ENCODE measurements around the gene RUNX2.

RUNX2 gene

DNA sequence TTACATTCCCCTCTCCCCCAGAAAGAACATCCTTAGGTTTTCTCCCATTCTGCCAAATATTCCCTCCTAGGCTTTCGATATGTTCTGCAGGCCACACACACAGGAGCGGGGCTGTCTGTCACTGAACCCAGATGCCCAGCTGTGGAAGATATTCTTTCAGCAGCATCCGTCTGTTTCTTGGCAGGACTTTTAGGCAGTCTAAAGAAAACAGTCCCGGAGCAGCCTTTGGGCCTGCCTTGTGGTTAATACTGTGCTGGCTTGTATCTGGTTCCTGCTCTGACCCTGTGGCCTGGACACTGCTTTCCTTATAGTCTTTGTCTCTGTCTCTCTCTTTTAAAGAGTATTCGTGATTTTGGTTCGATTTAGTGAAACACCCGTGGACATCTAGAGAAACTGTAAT lies 144.3 kb downstream of the RUNX2 start:
- Mint-ChIP-seq H3K9me3 (no peaks in the 10 kb centered on the region), H3K4me1 (ENCODE audit: low read depth) (peaks cover 57% of the 10 kb centered on the region), H3K36me3 (ENCODE audit: low read depth) (peaks cover 57% of the 10 kb centered on the region), H3K27me3 (ENCODE audit: low read depth) (no peaks in the 10 kb centered on the region), H3K4me3 (no peak overlapping the region), H3K27ac (peak overlapping the region; percentile 27)
- DNase-seq (ENCODE audit: low spot score), result no peak

DNA sequence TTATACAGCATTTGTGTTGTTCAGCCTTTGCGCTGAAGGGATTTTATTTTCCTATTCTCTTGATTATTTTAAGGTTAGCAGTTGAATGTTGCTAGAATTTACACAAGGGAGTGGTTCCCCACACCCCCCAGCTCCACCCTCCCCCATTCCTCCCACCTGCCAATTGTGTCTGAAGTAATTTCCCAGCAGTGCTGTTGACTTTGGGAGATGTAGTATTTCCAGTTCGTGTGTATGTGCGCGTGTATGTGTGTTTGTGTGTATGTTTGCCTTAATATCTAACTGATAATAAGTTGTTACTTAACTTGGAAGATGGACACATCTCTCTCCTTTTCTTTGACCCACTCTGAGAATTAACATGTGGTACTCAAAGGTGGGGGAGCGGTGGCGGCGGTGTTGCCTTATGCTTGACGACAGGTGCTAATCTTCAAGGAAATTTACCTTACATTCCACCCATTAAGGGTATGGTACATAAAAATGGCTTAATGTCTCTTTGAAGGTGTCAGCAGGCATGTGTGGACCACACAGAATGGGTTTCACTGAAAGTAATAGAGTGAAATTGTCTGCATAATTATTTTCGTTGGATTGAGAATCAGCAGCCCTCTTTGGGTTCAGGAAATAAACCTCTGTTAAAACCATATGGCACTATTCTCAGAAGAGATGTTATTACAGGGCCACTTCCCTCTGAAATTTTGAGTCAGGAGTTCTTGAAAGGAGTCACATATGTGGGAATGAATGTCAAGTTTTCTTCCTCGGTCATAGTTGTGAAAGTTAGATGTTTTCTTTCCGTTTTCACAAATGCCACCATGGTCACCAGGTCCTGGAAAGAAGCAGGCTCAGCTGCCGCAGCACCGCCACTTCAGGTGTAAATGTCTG lies 145.2 kb downstream of the RUNX2 start:
- H3K36me3 Mint-ChIP-seq (ENCODE audit: low read depth), result peaks cover 51% of the 10 kb centered on the region
- no peak for DNase-seq (ENCODE audit: low spot score)

DNA sequence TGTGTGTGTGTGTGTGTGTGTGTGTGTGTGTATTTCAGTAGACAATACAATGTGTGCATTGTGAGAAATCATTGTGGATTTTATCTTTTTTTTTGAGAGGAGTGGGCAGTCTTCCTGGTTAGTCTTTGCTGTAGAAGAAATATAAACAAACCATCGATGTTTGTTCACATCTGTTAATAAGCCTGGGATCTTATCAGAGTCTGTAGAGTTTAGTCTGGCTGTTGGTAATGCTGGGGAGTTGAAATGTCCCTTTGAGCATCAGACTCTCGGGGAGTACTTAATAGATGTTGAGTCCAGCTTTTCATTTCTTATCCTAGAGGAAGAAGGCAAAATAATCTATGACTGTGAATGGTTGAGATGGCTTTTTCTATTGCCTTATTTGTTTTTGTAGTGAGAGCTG lies 146.2 kb downstream of the RUNX2 start:
- Mint-ChIP-seq H3K4me1 (ENCODE audit: low read depth) (peaks cover 44% of the 10 kb centered on the region), H3K27me3 (ENCODE audit: low read depth) (no peaks in the 10 kb centered on the region), H3K9me3 (no peaks in the 10 kb centered on the region), H3K27ac (peak overlapping the region; percentile 28), H3K36me3 (ENCODE audit: low read depth) (peaks cover 47% of the 10 kb centered on the region), H3K4me3 (no peak overlapping the region)
- DNase-seq (ENCODE audit: low spot score), result no peak

More for the DNA sequence above, 145.2 kb downstream of the RUNX2 start:
- H3K4me1 Mint-ChIP-seq (ENCODE audit: low read depth), result peaks cover 50% of the 10 kb centered on the region
- no peak overlapping the region for H3K4me3 Mint-ChIP-seq
- no peaks in the 10 kb centered on the region for H3K27me3 Mint-ChIP-seq (ENCODE audit: low read depth)
- no peaks in the 10 kb centered on the region for H3K9me3 Mint-ChIP-seq
- no peak overlapping the region for H3K27ac Mint-ChIP-seq

DNA sequence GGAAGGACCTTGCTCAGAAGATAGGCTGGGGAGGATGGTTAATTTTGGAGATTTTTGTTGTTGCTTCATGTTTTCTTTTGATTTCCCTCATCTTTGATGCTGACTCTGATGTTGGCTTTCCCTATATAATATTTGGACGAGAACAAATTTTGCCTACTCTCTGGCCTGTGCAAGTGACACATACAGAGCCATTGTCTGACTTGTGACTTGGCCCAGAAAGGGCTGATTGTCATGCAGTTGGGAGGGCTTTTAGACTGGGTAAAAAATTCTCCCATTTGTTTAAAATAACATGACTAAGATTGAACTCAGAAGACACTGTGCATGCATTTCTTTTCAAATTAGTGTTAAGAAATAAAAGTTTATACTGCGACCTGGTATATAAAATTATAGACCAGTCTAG lies 148.2 kb downstream of the RUNX2 start:
- Mint-ChIP-seq H3K4me1 (ENCODE audit: low read depth) (peaks cover 51% of the 10 kb centered on the region), H3K27ac (no peak overlapping the region), H3K27me3 (ENCODE audit: low read depth) (no peaks in the 10 kb centered on the region), H3K9me3 (no peaks in the 10 kb centered on the region), H3K36me3 (ENCODE audit: low read depth) (peaks cover 38% of the 10 kb centered on the region), H3K4me3 (no peak overlapping the region)
- no peak for DNase-seq (ENCODE audit: low spot score)

DNA sequence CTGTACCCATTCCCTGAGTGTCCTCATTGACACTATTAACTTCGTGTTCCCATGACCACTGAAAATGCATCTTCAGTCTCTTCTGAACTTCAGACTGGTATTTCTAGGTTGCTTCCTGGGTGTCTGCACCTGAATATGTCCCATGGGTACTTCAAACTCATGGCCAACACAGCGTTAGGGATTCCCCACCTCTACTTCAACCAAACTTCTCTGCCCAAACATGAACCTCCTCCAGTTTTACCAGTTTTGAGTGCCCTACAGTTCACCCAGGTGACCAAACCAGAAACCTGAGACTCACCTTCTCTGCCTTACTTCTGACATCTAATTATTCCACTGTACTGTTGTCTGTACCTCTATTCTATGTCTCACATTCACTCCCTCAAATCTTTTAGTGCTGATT lies 149.1 kb downstream of the RUNX2 start:
- H3K9me3 Mint-ChIP-seq, result no peaks in the 10 kb centered on the region
- no peak overlapping the region for H3K4me3 Mint-ChIP-seq
- no peaks in the 10 kb centered on the region for H3K27me3 Mint-ChIP-seq (ENCODE audit: low read depth)
- DNase-seq (ENCODE audit: low spot score), result no peak
- H3K36me3 Mint-ChIP-seq (ENCODE audit: low read depth), result peaks cover 35% of the 10 kb centered on the region
- H3K4me1 Mint-ChIP-seq (ENCODE audit: low read depth), result peaks cover 51% of the 10 kb centered on the region
- H3K27ac Mint-ChIP-seq, result no peak overlapping the region

DNA sequence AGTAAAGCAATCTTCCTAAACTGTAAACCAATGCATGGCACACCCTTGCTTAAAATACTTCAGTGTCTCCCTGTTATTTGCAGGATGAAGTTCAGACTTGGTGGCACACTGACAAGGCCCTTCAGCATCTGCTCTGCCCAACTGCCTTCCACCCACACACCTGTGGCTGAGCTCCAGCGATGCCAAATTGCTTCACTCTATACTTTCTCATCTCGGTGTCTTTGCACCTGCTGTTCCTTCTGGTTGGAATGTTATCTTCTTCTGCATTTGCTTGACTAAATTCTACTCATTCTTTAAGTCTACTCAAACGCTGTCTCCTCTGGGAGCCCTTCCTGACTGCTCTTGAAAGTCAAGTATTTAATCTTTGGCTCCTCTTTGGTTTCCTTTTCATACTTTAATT lies 149.7 kb downstream of the RUNX2 start:
- H3K9me3 Mint-ChIP-seq, result no peaks in the 10 kb centered on the region
- peaks cover 48% of the 10 kb centered on the region for H3K4me1 Mint-ChIP-seq (ENCODE audit: low read depth)
- DNase-seq (ENCODE audit: low spot score), result no peak
- H3K36me3 Mint-ChIP-seq (ENCODE audit: low read depth), result peaks cover 33% of the 10 kb centered on the region
- no peak overlapping the region for H3K27ac Mint-ChIP-seq
- H3K27me3 Mint-ChIP-seq (ENCODE audit: low read depth), result no peaks in the 10 kb centered on the region
- H3K4me3 Mint-ChIP-seq, result no peak overlapping the region

DNA sequence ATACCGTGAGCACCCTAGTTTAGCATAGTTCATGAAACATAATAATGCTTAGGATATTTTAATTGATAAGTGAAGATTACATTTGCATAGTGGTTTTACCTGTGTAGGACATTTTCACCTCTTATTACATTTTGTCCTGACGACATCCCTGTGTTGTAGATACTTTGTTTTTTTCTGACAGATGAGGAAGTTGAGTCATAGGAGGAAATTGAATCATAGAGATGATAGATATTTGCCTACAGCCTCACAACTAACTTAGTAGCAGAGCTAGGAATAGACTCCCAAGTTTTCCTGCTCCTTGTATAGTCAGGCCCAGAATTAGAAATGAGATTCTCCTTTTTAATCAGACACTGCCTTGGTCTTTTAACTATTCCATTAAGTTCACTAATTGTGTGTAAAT lies 150.1 kb downstream of the RUNX2 start:
- Mint-ChIP-seq H3K4me3 (no peak overlapping the region), H3K27ac (no peak overlapping the region), H3K9me3 (no peaks in the 10 kb centered on the region), H3K36me3 (ENCODE audit: low read depth) (peaks cover 33% of the 10 kb centered on the region), H3K4me1 (ENCODE audit: low read depth) (peaks cover 49% of the 10 kb centered on the region), H3K27me3 (ENCODE audit: low read depth) (no peaks in the 10 kb centered on the region)
- DNase-seq (ENCODE audit: low spot score), result no peak

DNA sequence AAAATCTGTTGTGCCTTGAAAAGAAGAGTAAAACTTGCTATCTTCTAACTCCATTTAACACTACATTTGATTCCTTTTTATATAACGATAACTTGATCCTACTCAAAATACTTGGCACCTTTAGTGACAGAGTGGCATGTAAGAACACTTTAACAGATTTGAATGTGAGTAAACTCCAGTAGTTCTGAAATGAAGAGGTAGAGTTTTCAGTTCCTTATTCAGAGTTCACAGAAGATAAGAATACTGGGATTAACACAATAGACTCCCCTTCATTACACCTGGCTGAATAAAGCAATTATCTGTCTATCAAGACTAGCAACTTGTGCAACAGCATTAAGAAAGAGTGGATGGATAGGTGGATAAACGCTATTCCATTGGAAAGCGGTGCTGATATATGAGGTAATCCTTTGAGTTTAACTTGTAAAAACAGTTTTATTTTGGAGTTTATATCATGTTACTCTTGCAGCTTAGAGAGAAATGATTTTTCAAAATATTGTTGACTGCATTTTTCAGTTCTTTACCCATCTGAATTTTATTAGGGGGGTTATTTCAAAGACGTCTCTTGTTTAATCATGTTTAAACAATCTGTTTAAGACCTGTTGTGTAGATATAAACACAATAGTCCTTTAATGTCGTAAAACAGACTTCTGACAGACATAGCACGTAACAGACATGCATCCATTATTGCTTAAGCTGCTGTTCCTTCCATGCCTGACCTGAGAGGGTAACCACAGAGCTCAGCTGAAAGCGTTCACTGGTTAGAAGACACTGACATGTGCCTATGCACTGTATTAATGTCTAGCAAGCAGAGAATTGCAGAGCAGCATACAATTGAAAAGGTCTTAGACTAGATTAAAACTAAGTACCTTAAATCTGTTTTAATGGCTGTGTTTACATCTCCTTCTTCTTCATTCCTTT lies 152.0 kb downstream of the RUNX2 start:
- no peaks in the 10 kb centered on the region for H3K27me3 Mint-ChIP-seq (ENCODE audit: low read depth)
- no peak for DNase-seq (ENCODE audit: low spot score)
- H3K9me3 Mint-ChIP-seq, result no peaks in the 10 kb centered on the region
- no peak overlapping the region for H3K27ac Mint-ChIP-seq
- H3K4me1 Mint-ChIP-seq (ENCODE audit: low read depth), result peaks cover 51% of the 10 kb centered on the region
- peaks cover 30% of the 10 kb centered on the region for H3K36me3 Mint-ChIP-seq (ENCODE audit: low read depth)
- H3K4me3 Mint-ChIP-seq, result no peak overlapping the region

DNA sequence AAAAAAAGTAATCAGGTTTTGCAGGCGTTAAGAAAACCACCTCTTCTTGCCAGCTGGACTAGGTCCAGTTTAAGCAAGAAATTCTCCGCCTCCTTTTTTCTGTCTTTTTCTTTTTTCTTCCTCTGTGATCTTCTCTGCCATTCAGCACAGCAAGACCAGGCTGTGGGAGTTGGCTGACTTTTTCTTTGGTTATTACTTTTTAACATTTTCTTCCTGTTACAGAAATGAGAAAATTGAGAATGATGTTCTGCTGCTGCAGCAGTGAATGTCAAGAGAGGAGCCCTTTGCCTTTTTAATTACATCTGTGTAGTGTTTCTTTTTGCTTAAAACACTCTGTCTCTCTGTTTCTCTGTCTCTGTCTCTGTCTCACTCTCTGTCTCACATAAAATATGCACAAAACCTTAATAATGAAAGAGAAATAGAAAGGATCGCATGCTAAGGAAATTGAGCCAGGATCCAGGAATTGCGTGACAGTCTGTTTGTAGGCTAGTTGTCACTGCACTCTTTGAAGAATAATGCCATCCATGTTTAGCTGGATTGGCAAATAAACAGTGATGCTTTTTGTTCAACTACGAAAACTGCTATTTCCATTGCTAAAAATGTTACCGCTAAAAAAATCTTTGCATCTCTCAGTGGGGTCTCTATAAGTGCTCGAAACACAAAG lies 152.8 kb downstream of the RUNX2 start:
- Mint-ChIP-seq H3K27ac (no peak overlapping the region), H3K27me3 (ENCODE audit: low read depth) (no peaks in the 10 kb centered on the region), H3K36me3 (ENCODE audit: low read depth) (peaks cover 26% of the 10 kb centered on the region), H3K4me1 (ENCODE audit: low read depth) (peaks cover 49% of the 10 kb centered on the region), H3K4me3 (no peak overlapping the region), H3K9me3 (no peaks in the 10 kb centered on the region)
- no peak for DNase-seq (ENCODE audit: low spot score)

DNA sequence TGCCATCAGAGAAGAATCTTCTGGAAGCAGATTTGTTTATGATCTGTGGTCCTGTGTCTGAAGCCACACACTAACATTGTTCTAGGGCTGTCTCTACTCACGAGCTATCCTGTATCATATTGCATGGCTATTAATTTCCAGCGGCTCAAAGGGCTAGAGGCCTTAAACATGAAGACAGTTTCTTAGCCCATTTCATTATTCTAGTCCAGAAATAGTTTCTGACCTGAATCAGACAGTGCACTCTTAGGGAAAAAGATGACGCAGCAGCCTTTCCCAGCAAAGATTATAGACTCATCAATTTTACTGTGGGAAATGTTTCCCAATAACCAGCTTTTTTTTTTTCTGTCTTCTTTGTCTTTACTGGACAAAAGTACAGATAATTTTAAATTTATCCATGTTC lies 154.9 kb downstream of the RUNX2 start:
- H3K27me3 Mint-ChIP-seq (ENCODE audit: low read depth), result no peaks in the 10 kb centered on the region
- peaks cover 32% of the 10 kb centered on the region for H3K36me3 Mint-ChIP-seq (ENCODE audit: low read depth)
- H3K9me3 Mint-ChIP-seq, result no peaks in the 10 kb centered on the region
- no peak overlapping the region for H3K27ac Mint-ChIP-seq
- H3K4me1 Mint-ChIP-seq (ENCODE audit: low read depth), result peaks cover 59% of the 10 kb centered on the region
- H3K4me3 Mint-ChIP-seq, result no peak overlapping the region
- no peak for DNase-seq (ENCODE audit: low spot score)

DNA sequence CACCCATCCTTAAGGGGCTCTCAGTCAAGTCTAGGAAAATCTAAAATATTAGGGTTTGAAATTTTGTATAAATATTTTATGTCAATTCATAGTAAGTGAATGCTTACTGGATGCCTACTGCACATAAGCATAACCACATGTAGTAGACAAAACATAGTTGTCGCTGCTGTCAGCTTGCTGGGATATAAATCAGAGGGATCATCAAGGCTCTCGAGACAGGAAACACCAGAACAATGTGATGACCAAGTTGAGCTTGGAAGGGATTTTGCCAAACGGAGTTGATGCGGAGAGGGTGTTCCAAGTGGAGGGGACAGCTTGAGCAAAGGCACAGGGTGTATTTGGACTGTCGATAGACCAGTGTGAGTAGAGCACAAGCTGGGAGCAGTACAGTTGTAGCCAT lies 155.4 kb downstream of the RUNX2 start:
- DNase-seq (ENCODE audit: low spot score), result no peak
- H3K36me3 Mint-ChIP-seq (ENCODE audit: low read depth), result peaks cover 32% of the 10 kb centered on the region
- no peaks in the 10 kb centered on the region for H3K9me3 Mint-ChIP-seq
- H3K27ac Mint-ChIP-seq, result no peak overlapping the region
- no peak overlapping the region for H3K4me3 Mint-ChIP-seq
- H3K4me1 Mint-ChIP-seq (ENCODE audit: low read depth), result peaks cover 62% of the 10 kb centered on the region
- no peaks in the 10 kb centered on the region for H3K27me3 Mint-ChIP-seq (ENCODE audit: low read depth)

DNA sequence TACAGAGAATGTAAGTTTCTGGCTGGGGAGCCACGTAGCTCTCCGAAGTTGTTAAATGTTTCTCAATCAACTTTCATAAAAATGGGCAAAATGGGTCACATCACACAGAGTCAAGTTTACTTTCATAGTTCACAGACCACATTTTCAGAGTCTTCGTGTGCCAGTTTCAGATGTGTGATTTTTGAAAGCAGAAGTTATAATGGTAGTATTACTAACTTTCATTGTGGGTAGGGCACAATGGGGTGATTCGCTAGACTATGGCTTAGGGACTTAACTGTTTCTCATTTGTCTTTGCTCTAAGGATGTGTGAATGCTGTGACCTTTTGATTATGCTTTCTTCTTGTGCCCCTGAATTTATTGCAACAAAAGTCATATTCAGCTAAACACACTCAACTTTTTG lies 158.6 kb downstream of the RUNX2 start:
- DNase-seq (ENCODE audit: low spot score), result peak; percentile 46
- H3K4me3 Mint-ChIP-seq, result peak overlapping the region; percentile 42
- H3K27me3 Mint-ChIP-seq (ENCODE audit: low read depth), result no peaks in the 10 kb centered on the region
- no peaks in the 10 kb centered on the region for H3K9me3 Mint-ChIP-seq
- H3K4me1 Mint-ChIP-seq (ENCODE audit: low read depth), result peaks cover 65% of the 10 kb centered on the region
- peak overlapping the region; percentile 38 for H3K27ac Mint-ChIP-seq
- H3K36me3 Mint-ChIP-seq (ENCODE audit: low read depth), result peaks cover 44% of the 10 kb centered on the region

DNA sequence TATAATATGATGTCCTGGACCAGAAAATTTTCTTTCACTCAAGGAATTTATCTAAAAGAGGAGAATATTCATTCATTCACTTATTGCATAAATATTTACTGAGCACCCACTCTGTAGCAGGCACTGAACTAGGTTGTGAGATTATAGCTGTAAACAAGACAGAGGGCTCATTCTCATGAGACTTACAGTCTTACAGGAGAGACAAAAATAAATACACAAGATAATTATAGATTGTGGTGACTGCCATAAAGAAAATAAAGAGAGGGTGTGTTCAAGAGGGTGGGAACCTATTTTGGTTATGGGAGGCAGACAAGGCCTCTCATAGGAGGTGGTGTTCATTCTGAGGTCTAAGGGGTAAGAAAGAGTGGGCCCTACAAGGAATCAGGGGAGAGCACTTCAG lies 159.5 kb downstream of the RUNX2 start:
- DNase-seq (ENCODE audit: low spot score), result no peak
- peaks cover 67% of the 10 kb centered on the region for H3K4me1 Mint-ChIP-seq (ENCODE audit: low read depth)
- no peaks in the 10 kb centered on the region for H3K27me3 Mint-ChIP-seq (ENCODE audit: low read depth)
- peak overlapping the region; percentile 42 for H3K27ac Mint-ChIP-seq
- H3K36me3 Mint-ChIP-seq (ENCODE audit: low read depth), result peaks cover 45% of the 10 kb centered on the region
- no peak overlapping the region for H3K4me3 Mint-ChIP-seq
- no peaks in the 10 kb centered on the region for H3K9me3 Mint-ChIP-seq

DNA sequence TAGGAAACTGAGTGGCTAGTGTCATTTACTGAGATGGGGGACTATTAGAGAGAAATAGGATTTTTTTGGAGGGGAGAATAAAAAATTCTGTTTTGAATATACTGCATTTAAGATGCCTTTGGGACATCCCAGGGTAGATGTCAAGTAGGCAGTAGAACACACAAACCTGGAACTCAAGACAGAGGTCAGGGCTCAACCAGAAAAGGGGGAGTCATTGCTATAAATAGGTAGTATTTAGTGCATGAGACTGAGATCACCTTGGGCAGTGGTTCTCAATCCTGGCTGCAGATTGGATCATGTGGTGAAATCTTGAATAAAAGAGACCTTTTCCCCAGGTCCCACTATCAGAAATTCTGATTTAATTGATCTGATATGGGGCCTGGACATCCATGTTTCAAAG lies 160.1 kb downstream of the RUNX2 start:
- Mint-ChIP-seq H3K4me3 (no peak overlapping the region), H3K4me1 (ENCODE audit: low read depth) (peaks cover 64% of the 10 kb centered on the region), H3K27ac (peak overlapping the region; percentile 42), H3K9me3 (no peaks in the 10 kb centered on the region), H3K36me3 (ENCODE audit: low read depth) (peaks cover 46% of the 10 kb centered on the region), H3K27me3 (ENCODE audit: low read depth) (no peaks in the 10 kb centered on the region)
- no peak for DNase-seq (ENCODE audit: low spot score)
